GM08714 (cell line): ENCODE results near the gene GABRB3.
"Not testable (repeated sequence)": the region's sequence is repeated elsewhere in the genome, so short reads cannot be mapped to it uniquely, and the experiment has no call there.

ENCODE experiments used
- H3K4me3 ChIP-seq: fragments of 200-500 bp; sonication (Bioruptor generic); 2 replicates; pipeline ENCODE4 v1.5.1; 2014; ENCODE audit warnings: mild to moderate bottlenecking, low read length, inconsistent platforms
- ZNF274 ChIP-seq: IDR thresholded peaks from 2 replicates; pipeline ENCODE4 v1.6.1; 2012; ENCODE audit warnings: mild to moderate bottlenecking, low read depth, low read length

GABRB3 gene

GRCh38 chr15:26720546-26720945 is 52.3 kb downstream of the GABRB3 start:
- no peak overlapping the region for H3K4me3 ChIP-seq
- TF ChIP-seq ZNF274, result no peak

GRCh38 chr15:26719866-26720265 is 53.0 kb downstream of the GABRB3 start:
- H3K4me3 ChIP-seq, result not testable (repeated sequence)

GRCh38 chr15:26716069-26716468 is 56.8 kb downstream of the GABRB3 start:
- H3K4me3 ChIP-seq, result no peak overlapping the region
- no peak for TF ChIP-seq ZNF274

- H3K4me3 ChIP-seq, result no peak overlapping the region
- no peak for TF ChIP-seq ZNF274
Measured at GRCh38 chr15:26713498-26713897, 59.4 kb downstream of the GABRB3 start.

GRCh38 chr15:26712335-26712734 is 60.5 kb downstream of the GABRB3 start:
- no peak for TF ChIP-seq ZNF274
- no peak overlapping the region for H3K4me3 ChIP-seq

- H3K4me3 ChIP-seq, result no peak overlapping the region
- no peak for TF ChIP-seq ZNF274
Measured at GRCh38 chr15:26711445-26711844, 61.4 kb downstream of the GABRB3 start.

- TF ChIP-seq ZNF274, result no peak
Measured at GRCh38 chr15:26702381-26702780, 70.5 kb downstream of the GABRB3 start.

GRCh38 chr15:26698555-26698954 is 74.3 kb downstream of the GABRB3 start:
- TF ChIP-seq ZNF274, result no peak

More at GRCh38 chr15:26702381-26702780, 70.5 kb downstream of the GABRB3 start:
- no peak overlapping the region for H3K4me3 ChIP-seq

GRCh38 chr15:26697913-26698312 is 75.0 kb downstream of the GABRB3 start:
- no peak for TF ChIP-seq ZNF274
- H3K4me3 ChIP-seq, result no peak overlapping the region

More at GRCh38 chr15:26698555-26698954, 74.3 kb downstream of the GABRB3 start:
- H3K4me3 ChIP-seq, result no peak overlapping the region

GRCh38 chr15:26691249-26691648 is 81.6 kb downstream of the GABRB3 start:
- TF ChIP-seq ZNF274, result no peak
- no peak overlapping the region for H3K4me3 ChIP-seq

GRCh38 chr15:26690778-26691177 is 82.1 kb downstream of the GABRB3 start:
- TF ChIP-seq ZNF274, result no peak
- H3K4me3 ChIP-seq, result no peak overlapping the region

- TF ChIP-seq ZNF274, result no peak
- no peak overlapping the region for H3K4me3 ChIP-seq
Measured at GRCh38 chr15:26689462-26689861, 83.4 kb downstream of the GABRB3 start.

GRCh38 chr15:26686547-26687187 is 86.2 kb downstream of the GABRB3 start:
- H3K4me3 ChIP-seq, result no peak overlapping the region
- no peak for TF ChIP-seq ZNF274

GRCh38 chr15:26682598-26683164 is 90.2 kb downstream of the GABRB3 start:
- H3K4me3 ChIP-seq, result no peak overlapping the region
- no peak for TF ChIP-seq ZNF274

- TF ChIP-seq ZNF274, result no peak
- no peak overlapping the region for H3K4me3 ChIP-seq
Measured at GRCh38 chr15:26679927-26680326, 92.9 kb downstream of the GABRB3 start.

GRCh38 chr15:26676115-26676514 is 96.8 kb downstream of the GABRB3 start:
- H3K4me3 ChIP-seq, result no peak overlapping the region
- no peak for TF ChIP-seq ZNF274

GRCh38 chr15:26674467-26674866 is 98.4 kb downstream of the GABRB3 start:
- TF ChIP-seq ZNF274, result no peak
- H3K4me3 ChIP-seq, result no peak overlapping the region
